Skeletal muscle satellite cell (primary cell): ENCODE measurements around the gene ACSL4.
A peak's percentile ranks its signal among the peaks of the same experiment; 100 is the strongest.

ENCODE experiments used
- H3K27me3 ChIP-seq: 2 replicates; pipeline ENCODE4 v1.7.0; 2013; ENCODE audit warnings: low read length; ENCODE audit not compliant: control insufficient read depth, insufficient read depth
- H3K36me3 ChIP-seq: 2 replicates; pipeline ENCODE4 v1.7.0; 2013; ENCODE audit warnings: mild to moderate bottlenecking, control low read depth, low read length; ENCODE audit not compliant: insufficient read depth
- H3K4me1 ChIP-seq: 2 replicates; pipeline ENCODE4 v1.7.0; 2013; ENCODE audit warnings: low read length; ENCODE audit not compliant: control insufficient read depth, insufficient read depth
- H3K4me2 ChIP-seq: 2 replicates; pipeline ENCODE4 v1.7.0; 2013; ENCODE audit warnings: mild to moderate bottlenecking, low read length
- H3K4me3 ChIP-seq: 2 replicates; pipeline ENCODE4 v1.7.0; 2013; ENCODE audit warnings: low read length
- H3K9ac ChIP-seq: 2 replicates; pipeline ENCODE4 v1.7.0; 2013; ENCODE audit warnings: mild to moderate bottlenecking, low read depth, low read length, moderate library complexity
- H3K9me3 ChIP-seq: replicated peaks from 2 replicates; pipeline ENCODE4 v1.7.0; 2013; ENCODE audit warnings: mild to moderate bottlenecking, control low read depth, low read length

Gene ACSL4

DNA sequence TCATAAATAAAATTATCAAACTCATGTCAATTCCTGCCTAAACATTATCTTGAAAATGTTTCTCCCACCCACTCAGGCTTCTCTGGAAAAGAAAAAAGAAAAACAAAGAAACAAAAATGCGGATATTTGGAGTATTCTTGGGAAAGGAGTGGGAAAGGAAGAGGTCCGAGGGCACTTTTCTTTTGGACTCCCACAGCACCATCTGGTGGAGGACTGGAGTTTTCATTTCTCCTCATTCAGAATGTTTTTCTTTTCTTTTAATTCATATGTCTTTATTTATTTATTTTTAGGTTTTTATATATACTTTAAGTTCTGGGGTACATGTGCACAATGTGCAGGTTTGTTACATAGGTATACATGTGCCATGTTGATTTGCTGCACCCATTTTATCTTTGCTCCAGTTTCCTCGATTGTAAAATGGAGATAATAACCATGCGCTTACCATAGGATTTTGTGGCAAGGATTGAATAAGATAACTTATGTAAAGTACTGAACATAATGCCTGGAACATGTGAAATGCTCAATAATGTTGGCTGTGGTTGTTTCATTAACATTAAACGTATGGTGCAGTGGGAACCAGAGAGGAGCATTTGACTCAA, 100.1 kb downstream of the ACSL4 start:
- no peak overlapping the region for H3K4me3 ChIP-seq
- H3K27me3 ChIP-seq = peaks cover 2% of the 10 kb centered on the region
- no peaks in the 10 kb centered on the region for H3K36me3 ChIP-seq
- H3K4me1 ChIP-seq = no peaks in the 10 kb centered on the region
- no peak overlapping the region for H3K9ac ChIP-seq
- no peaks in the 10 kb centered on the region for H3K9me3 ChIP-seq
- no peak overlapping the region for H3K4me2 ChIP-seq

DNA sequence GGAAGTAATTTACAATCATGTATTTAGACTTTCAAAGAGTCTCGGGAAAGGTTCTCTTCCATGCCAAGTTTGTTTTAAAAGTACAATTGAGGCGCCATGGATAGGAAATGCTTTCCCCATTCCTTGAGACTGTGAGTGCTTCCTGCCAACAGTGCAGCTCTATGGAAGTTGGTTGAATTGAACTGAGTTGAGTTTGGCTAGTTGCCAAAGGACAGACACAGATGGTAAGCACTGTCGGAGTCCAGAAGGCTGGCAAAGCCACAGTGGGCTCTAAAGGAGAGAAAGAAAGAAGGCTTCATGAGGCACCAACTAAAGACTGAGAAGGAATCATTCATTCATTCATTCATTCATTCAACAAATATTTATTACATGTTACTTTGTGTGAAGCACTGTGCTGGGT, 103.7 kb downstream of the ACSL4 start:
- no peaks in the 10 kb centered on the region for H3K9me3 ChIP-seq
- H3K4me1 ChIP-seq = no peaks in the 10 kb centered on the region
- no peak overlapping the region for H3K4me2 ChIP-seq
- no peak overlapping the region for H3K9ac ChIP-seq
- H3K4me3 ChIP-seq = no peak overlapping the region
- H3K27me3 ChIP-seq = peaks cover 2% of the 10 kb centered on the region
- H3K36me3 ChIP-seq = no peaks in the 10 kb centered on the region

DNA sequence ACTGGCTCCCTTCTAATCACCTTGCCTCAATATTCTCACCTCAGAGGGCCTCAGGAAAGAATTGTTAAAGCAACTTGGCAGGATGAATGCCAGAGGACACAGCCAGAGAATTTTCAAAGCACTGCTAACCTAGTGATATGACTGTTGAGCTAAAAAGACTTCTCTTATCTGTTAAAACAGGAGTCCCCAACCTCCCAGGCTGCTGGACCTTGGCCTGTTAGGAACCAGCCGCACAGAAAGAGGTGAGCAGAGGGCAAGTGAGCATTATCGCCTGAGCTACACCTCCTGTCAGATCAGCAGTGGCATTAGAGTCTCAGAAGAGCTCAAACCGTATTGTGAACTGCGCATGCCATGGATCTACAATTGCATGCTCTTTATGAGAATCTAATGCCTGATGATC, 106.4 kb downstream of the ACSL4 start:
- H3K9me3 ChIP-seq = no peaks in the 10 kb centered on the region
- no peak overlapping the region for H3K4me3 ChIP-seq
- no peak overlapping the region for H3K9ac ChIP-seq
- H3K36me3 ChIP-seq = no peaks in the 10 kb centered on the region
- no peak overlapping the region for H3K4me2 ChIP-seq
- H3K4me1 ChIP-seq = no peaks in the 10 kb centered on the region
- peaks cover 2% of the 10 kb centered on the region for H3K27me3 ChIP-seq

- peak within 1 kb of the TSS; percentile 36 for H3K4me2 ChIP-seq
- H3K9ac ChIP-seq = no peak within 1 kb of the TSS
- no peaks in the 10 kb centered on the region for H3K4me1 ChIP-seq
- H3K9me3 ChIP-seq = no peaks in the 10 kb centered on the region
- peaks cover 2% of the 10 kb centered on the region for H3K27me3 ChIP-seq
- no peaks in the 10 kb centered on the region for H3K36me3 ChIP-seq
- H3K4me3 ChIP-seq = no peak within 1 kb of the TSS
Observed at GRCh38 chrX:109624641-109625616, 108.1 kb downstream of the ACSL4 start, which contains the start of gene KCNE5. TSS of gene KCNE5 (minus strand) at chrX:109625172. CDS start at chrX:109625020, 152 bp downstream.

- Histone ChIP-seq H3K9me3 (no peaks in the 10 kb centered on the region), H3K36me3 (no peaks in the 10 kb centered on the region), H3K4me3 (no peak overlapping the region), H3K4me1 (no peaks in the 10 kb centered on the region), H3K9ac (no peak overlapping the region), H3K4me2 (no peak overlapping the region), H3K27me3 (peaks cover 2% of the 10 kb centered on the region)
Observed at GRCh38 chrX:109623997-109624396, 109.1 kb downstream of the ACSL4 start.

- H3K9ac ChIP-seq = no peak overlapping the region
- H3K4me2 ChIP-seq = no peak overlapping the region
- peaks cover 12% of the 10 kb centered on the region for H3K27me3 ChIP-seq
- H3K9me3 ChIP-seq = no peaks in the 10 kb centered on the region
- no peaks in the 10 kb centered on the region for H3K36me3 ChIP-seq
- H3K4me3 ChIP-seq = no peak overlapping the region
- no peaks in the 10 kb centered on the region for H3K4me1 ChIP-seq
Observed at GRCh38 chrX:109622270-109622669, 110.8 kb downstream of the ACSL4 start.

- Histone ChIP-seq H3K27me3 (peaks cover 14% of the 10 kb centered on the region), H3K36me3 (no peaks in the 10 kb centered on the region), H3K4me1 (no peaks in the 10 kb centered on the region), H3K4me2 (no peak overlapping the region), H3K4me3 (no peak overlapping the region), H3K9ac (no peak overlapping the region), H3K9me3 (no peaks in the 10 kb centered on the region)
Observed at GRCh38 chrX:109619771-109620170, 113.3 kb downstream of the ACSL4 start.

DNA sequence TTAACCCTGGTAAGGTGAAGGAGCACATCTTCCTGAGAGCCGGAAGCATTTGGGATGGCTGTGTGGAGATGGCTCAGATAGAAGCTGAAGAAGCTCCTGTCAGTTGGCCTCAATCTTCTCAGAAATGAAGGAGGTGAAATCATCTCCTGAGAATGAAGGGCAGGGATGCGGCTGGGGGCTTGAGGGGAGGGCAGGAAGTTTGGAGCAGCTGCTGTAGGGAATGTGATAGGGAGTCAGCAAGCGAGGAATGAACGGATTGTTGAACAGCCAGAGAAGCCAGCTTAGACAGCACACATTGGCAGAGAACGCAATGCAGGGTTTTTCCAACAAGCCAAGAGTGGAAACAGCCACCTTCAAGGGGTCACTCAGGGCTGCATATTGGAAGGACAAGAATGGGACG, 118.1 kb downstream of the ACSL4 start:
- no peaks in the 10 kb centered on the region for H3K4me1 ChIP-seq
- no peak overlapping the region for H3K4me3 ChIP-seq
- H3K9me3 ChIP-seq = no peaks in the 10 kb centered on the region
- no peak overlapping the region for H3K9ac ChIP-seq
- no peak overlapping the region for H3K4me2 ChIP-seq
- H3K36me3 ChIP-seq = no peaks in the 10 kb centered on the region
- peaks cover 31% of the 10 kb centered on the region for H3K27me3 ChIP-seq

DNA sequence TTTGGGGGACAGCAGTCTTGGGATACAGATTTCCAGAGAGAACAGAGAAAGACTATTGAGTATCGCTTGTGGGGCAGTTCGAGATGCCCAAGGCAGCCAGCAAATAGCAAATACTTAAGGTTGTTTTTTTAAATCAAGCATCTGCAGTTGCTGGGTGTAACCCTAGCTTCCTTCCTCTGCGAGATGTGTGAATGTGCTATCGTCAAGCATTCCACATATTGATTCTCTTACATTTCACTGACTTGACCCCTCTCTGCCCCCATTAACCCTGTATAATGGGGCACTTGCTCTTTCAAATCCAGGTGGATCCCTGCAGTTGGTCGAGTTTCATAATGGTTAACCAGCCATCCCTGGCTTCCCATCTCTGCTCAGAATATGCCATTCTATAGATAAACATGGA, 131.6 kb downstream of the ACSL4 start:
- no peak overlapping the region for H3K4me2 ChIP-seq
- no peaks in the 10 kb centered on the region for H3K9me3 ChIP-seq
- no peaks in the 10 kb centered on the region for H3K4me1 ChIP-seq
- H3K36me3 ChIP-seq = no peaks in the 10 kb centered on the region
- H3K9ac ChIP-seq = no peak overlapping the region
- peaks cover 45% of the 10 kb centered on the region for H3K27me3 ChIP-seq
- no peak overlapping the region for H3K4me3 ChIP-seq

- Histone ChIP-seq H3K36me3 (no peaks in the 10 kb centered on the region), H3K4me3 (no peak overlapping the region), H3K27me3 (peaks cover 45% of the 10 kb centered on the region)
Observed at GRCh38 chrX:109600237-109600651, 132.8 kb downstream of the ACSL4 start.

GRCh38 chrX:109596015-109596414, 137.0 kb downstream of the ACSL4 start:
- H3K27me3 ChIP-seq = peaks cover 41% of the 10 kb centered on the region

More at GRCh38 chrX:109600237-109600651, 132.8 kb downstream of the ACSL4 start:
- H3K4me1 ChIP-seq = no peaks in the 10 kb centered on the region
- no peak overlapping the region for H3K9ac ChIP-seq
- H3K9me3 ChIP-seq = no peaks in the 10 kb centered on the region
- peak overlapping the region; percentile 48 for H3K4me2 ChIP-seq

More at GRCh38 chrX:109596015-109596414, 137.0 kb downstream of the ACSL4 start:
- Histone ChIP-seq H3K4me2 (no peak overlapping the region), H3K9ac (no peak overlapping the region), H3K4me1 (no peaks in the 10 kb centered on the region), H3K4me3 (no peak overlapping the region), H3K36me3 (no peaks in the 10 kb centered on the region), H3K9me3 (no peaks in the 10 kb centered on the region)
